Stimulated activated CD4-positive, alpha-beta T cell treated with anti-CD3 and anti-CD28 coated beads, Interleukin-12 subunit alpha, Interleukin-12 subunit beta, amount 100 ng/mL, for 24 hours (primary cell): ENCODE results near the gene CYREN.
"Not testable (repeated sequence)": the region's sequence is repeated elsewhere in the genome, so short reads cannot be mapped to it uniquely, and the experiment has no call there.

Source experiments
- DNase-seq, 2 experiments: peaks; one replicate each; pipeline ENCODE4 v3.0.0-alpha.2; 2020; ENCODE audit warnings: low read depth in 2 of 2

Gene CYREN

GRCh38 chr7:135170274-135170997, at the start of gene CYREN:
Gene CYREN (minus strand): TSS chr7:135170707. CDS start chr7:135168922, 1,785 bp downstream.
- DNase-seq = peak; percentile 87 to 90

- no peak for DNase-seq
Observed at GRCh38 chr7:135217645-135218509, 47.4 kb upstream of the CYREN start.

- no peak for DNase-seq
Observed at GRCh38 chr7:135215698-135216097, 45.2 kb upstream of the CYREN start.

GRCh38 chr7:135215180-135215579, 44.7 kb upstream of the CYREN start:
- DNase-seq = no peak

- no peak for DNase-seq
Observed at GRCh38 chr7:135213831-135214230, 43.3 kb upstream of the CYREN start.

GRCh38 chr7:135211946-135212685, 41.6 kb upstream of the CYREN start:
- not testable (repeated sequence) for DNase-seq

GRCh38 chr7:135211179-135211945, 40.9 kb upstream of the CYREN start, which contains the start of gene WDR91:
Gene WDR91 (minus strand): TSS chr7:135211526. CDS start chr7:135211502, 24 bp downstream.
- peak; percentile 93 to 96 for DNase-seq

- no peak for DNase-seq
Observed at GRCh38 chr7:135210888-135211178, 40.3 kb upstream of the CYREN start.

GRCh38 chr7:135209225-135209834, 38.8 kb upstream of the CYREN start:
- DNase-seq = no peak

GRCh38 chr7:135208102-135208793, 37.7 kb upstream of the CYREN start:
- no peak for DNase-seq

- no peak for DNase-seq
Observed at GRCh38 chr7:135207406-135208101, 37.0 kb upstream of the CYREN start.

- DNase-seq = no peak
Observed at GRCh38 chr7:135206941-135207391, 36.5 kb upstream of the CYREN start.

GRCh38 chr7:135205850-135206249, 35.3 kb upstream of the CYREN start:
- no peak for DNase-seq

GRCh38 chr7:135204876-135205275, 34.4 kb upstream of the CYREN start:
- DNase-seq = no peak

GRCh38 chr7:135204341-135204749, 33.8 kb upstream of the CYREN start:
- no peak for DNase-seq

GRCh38 chr7:135201350-135201749, 30.8 kb upstream of the CYREN start:
- DNase-seq = no peak

- DNase-seq = no peak
Observed at GRCh38 chr7:135200821-135201331, 30.4 kb upstream of the CYREN start.

GRCh38 chr7:135199439-135199838, 28.9 kb upstream of the CYREN start:
- DNase-seq = no peak

- no peak for DNase-seq
Observed at GRCh38 chr7:135197906-135198655, 27.6 kb upstream of the CYREN start.
